HL-60/S4 (cell line): ENCODE data around the gene ELMO3.

Experiments used
- in situ Hi-C: fragments of 300-500 bp; cut with MboI; formaldehyde crosslinking; loops from 2 replicates; pipeline ENCODE4 v1.14.3; 2022; ENCODE audit warnings: low sequenced_read_pairs

ELMO3 gene

DNA sequence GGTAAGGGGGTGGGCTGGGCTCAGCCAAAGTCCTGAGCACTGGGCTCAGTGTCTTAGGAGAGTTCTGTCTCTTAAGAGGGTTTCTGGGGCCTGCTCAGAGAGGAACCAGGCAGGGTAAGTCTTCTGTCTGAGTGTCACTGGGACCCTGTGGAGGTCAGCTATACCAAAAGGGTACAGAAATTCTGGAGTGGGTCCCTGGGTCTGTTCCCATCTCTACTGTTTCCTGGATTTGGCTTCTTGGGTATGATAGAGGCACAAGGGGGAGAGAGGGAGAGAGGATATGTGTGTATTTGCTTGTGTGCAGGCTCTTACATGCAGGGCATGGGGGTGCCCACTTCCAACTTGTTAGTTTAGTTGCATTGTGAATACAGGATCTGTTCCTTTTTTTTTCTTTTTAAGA, 5.4 kb upstream of the ELMO3 start:
- in situ Hi-C loops: no loop called here

DNA sequence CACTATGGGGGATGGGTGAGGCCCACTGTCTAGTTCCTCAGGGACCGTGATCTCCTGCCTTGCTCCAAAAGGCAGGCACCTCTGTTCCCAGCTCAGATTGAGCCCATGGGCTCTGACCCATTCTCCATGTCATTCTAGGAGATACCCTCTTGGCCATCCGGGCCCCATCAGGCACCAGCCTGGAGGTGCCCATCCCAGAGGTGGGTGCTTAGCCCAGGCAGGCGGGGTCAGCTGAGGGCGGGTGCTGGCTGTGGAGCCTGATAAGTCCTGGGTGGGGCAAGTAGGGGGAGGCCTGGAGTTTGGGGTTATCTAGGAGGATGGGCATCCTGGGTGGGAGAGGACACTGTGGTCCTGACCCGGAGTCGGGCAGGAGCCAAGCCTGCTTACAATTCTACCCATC, 4.7 kb upstream of the ELMO3 start:
- in situ Hi-C loops: no loop called here

GRCh38 chr16:67195676-67196075, 3.3 kb upstream of the ELMO3 start:
- in situ Hi-C loops: no loop called here

DNA sequence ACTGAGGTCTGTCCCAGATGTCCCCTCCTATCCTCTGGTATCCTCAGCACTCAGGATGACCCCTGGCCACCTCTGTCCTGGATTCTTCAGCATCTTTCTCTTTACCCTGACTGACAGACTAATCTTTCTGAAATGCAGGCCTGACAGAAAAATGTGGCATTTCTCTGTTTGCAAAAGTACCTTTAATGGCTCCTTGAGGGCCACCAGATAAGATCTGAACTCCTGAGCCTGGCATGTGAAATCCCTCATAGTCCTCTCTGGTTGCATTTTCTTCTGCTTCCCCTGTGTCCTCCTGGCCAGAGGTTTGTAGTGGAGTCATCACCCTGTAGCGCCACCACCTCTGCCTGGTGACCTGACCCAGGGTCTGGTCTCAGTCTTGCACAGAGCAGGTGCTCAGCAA, 2.0 kb upstream of the ELMO3 start:
- in situ Hi-C loops: no loop called here

- in situ Hi-C loops: no loop called here
These were observed 1.2 kb upstream of the ELMO3 start for GRCh38 chr16:67197704-67198103.

- in situ Hi-C loops: no loop called here
These were observed 645 bp upstream of the ELMO3 start for GRCh38 chr16:67198238-67198734.

- in situ Hi-C loops: no loop called here
These were observed 872 bp downstream of the ELMO3 start for GRCh38 chr16:67199808-67200198.

GRCh38 chr16:67200491-67200890, 1.6 kb downstream of the ELMO3 start:
- in situ Hi-C loops: no loop called here

DNA sequence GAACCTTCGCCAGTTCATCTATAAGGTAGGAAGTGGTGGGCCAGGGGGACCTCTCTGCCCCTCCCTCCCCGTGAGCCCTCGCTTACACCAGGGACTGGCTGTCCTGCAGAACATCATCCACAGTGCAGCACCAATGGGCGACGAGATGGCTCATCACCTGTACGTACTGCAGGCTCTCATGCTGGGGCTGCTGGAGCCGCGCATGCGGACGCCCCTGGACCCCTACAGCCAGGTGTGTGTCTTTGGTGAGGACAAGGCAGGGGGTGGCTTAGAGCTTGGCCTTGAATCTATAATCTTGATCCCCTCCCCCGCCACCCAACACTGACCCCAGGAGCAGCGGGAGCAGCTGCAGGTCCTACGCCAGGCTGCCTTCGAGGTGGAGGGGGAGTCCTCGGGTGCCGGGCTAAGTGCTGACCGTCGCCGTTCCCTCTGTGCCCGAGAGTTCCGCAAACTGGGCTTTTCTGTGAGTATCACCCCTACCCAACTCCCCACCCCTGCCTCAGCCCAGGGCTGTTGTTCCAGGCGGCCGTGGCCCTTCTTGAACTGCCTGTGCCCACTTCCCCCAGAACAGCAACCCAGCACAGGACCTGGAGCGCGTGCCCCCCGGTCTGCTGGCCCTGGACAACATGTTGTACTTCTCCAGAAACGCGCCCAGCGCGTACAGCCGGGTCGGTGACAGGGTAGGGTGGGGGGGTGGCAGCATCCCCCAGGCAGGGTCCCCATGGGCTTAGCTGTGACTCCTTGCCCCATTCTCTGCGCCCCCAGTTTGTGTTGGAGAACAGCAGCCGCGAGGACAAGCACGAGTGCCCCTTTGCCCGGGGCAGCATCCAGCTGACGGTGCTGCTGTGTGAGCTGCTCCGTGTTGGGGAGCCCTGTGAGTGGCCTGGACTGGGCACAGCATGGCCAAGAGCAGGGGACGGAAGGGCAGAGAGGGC, 2.7 kb downstream of the ELMO3 start:
- in situ Hi-C loops: no loop called here

- in situ Hi-C loops: no loop called here
These were observed 3.5 kb downstream of the ELMO3 start for GRCh38 chr16:67202426-67202825.

GRCh38 chr16:67202956-67203493, 4.1 kb downstream of the ELMO3 start:
- in situ Hi-C loops: no loop called here

- in situ Hi-C loops: no loop called here
These were observed 5.1 kb downstream of the ELMO3 start for GRCh38 chr16:67204076-67204475.

GRCh38 chr16:67206129-67206837, 7.4 kb downstream of the ELMO3 start:
- in situ Hi-C loops: no loop called here

DNA sequence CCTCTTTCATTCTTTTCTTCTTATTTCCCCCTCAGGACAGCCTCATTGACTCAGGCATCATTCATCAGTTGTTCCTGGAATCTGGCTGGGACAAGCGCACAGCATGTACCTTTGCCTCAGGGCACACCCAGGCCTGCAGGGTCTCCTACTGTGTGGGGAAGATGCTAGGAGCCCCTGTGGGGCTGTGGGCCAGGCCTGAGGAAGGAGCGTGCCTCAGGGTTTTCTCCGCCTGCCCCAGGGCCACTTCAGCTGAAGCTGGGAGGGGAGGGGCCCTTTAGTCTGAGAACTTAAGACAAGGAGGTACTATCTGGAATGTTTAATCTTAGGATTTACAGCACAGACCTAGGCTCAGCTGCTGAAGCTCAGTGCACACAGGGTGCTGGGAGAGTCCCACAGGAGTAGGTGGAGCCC, 7.9 kb downstream of the ELMO3 start:
- in situ Hi-C loops: no loop called here

DNA sequence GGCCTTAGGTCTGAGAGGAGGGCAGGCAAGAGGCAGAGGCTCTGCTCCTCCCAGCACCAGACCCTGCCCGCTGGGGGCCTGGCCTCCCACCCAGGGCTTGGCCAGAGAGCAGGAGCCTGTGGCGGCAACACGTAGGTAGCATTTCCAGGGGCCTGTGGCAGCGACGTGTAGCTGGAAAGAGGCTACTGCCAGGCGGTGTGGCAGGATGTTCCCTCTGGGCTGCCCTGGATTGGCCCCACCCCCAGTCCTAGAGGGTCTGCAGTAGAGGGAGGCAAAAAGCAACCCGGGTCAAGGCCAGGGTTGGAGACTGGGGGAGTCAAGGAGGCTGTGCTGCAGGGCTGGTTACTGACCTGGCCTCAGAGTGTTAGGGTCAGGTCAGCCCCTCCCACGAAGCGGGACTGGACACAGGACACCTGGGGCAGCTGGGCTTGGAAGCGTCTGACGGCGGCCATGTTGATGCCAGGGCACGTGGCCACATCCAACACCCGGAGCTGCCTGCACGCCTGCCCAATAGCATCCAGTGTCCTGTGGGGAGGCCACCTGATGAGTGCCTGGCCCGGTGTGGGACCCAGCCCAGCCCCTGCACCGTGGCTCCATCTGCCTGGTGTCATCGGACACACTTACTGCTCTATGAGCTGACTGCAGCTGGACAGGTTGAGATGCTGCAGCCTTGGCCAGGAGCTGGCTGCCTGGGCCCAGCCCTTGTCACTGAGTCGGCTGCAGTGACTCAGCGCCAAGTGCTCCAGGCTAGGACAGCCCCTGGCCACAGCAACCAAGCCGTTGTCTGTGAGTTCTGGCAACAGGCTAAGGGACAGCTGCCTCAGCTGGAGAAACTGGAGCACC, 8.5 kb downstream of the ELMO3 start:
- in situ Hi-C loops: no loop called here

DNA sequence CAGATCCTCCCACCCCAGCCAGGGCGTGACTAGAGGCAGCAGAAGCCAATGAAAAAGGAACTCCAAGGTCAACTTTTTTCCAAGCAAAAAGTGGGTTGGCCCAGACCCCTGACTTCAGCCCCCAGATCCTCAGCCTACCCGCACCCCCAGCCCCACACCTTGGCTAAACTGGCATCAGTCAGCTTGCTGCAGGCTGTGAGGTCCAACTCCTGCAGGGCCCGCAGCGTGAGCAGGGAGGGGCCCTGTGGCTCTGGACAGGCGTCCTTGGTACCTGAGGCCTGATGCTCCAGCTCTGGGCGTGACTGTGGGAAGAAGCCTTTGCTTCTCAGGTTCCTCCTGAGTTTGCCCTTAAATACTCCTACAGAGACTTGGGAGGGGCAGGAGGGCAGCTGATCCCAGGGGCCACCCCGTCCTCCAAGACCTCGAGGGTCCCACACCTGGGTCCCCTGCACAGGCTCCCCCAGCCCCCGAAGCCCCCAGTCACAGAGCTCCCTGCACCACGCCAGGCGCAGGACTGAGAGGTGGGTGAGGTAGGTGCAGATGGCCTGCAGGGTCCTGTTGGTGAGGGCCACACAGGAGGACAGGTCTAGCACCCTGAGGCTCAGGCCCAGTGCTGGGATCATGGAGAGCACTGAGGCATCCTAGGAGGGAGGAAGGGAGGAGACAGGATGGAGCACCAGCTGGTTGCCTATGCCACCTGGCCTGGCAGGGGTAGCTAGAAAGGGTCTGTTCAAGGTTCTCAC, 9.4 kb downstream of the ELMO3 start:
- in situ Hi-C loops: no loop called here

- in situ Hi-C loops: no loop called here
These were observed 10.6 kb downstream of the ELMO3 start for GRCh38 chr16:67209565-67209964.

DNA sequence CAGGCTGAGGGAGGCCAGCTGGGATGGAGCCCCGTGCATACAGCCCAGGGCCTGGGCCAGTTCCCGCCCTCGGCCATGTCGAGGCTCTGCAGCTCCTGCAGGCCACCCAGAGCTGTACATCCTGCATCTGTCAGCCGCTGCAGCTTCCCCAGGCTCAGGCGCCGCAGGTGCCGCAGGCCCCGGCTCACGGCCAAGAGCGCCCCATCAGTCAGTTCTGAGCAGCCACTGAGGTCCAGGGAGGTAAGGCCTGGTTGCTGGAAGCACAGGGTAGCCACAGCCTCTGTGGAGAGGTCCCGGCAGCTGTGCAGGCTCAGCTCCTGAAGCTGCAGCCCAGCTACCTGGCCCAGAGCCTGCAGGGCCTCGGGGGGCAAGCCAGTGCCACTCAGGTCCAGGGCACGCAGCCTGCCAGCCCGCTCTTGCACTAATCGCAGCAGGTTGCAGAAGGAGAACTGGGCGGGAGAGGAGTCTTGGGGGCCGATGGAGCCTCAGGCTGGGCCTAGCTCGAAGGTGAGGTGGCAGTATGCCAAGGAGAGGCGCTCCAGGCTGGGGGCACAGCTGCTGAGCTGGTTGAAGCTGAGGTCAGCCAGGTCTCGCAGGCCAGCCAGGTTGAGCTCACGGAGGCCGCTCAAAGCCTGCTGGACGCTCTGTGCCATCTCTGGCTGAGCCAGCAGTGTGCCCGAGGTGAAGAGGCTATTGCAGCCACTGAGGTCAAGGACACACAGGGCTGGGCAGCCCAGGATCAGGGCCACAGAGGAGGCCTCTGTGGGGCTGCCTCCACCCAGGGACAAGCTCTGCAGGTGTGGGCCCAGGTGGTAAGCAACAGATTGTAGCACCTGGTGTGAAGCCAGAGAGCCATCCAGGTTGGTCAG, 11.4 kb downstream of the ELMO3 start:
- in situ Hi-C loops: no loop called here

DNA sequence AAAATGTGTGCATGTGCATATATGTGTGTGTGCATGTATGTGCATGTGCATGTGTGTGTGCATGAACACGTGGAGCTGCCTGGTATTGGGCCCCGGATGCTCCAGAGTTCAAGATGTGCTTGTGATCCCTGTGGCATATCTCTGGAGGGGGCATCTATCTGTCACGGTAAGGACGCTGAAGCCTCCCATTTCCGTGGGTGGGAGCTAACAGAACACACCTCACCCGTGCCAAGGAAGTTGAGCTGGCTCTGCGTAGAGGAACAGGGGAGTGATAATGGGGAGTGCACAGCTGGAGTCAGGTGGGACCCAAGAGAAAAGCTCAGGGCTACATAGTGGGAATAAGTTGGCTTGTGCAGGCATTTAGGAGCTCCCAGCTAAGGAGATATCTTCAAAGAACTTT, 12.7 kb downstream of the ELMO3 start:
- in situ Hi-C loops: no loop called here
